GM19351 (cell line): ENCODE results near the gene EIF5A2.

Source experiments
- ATAC-seq: cut with Tn5 transposase; IDR thresholded peaks from one replicate; pipeline ENCODE4 v1.9.1; 2021; ENCODE audit warnings: mild to moderate bottlenecking, moderate library complexity; ENCODE audit not compliant: unreplicated experiment

EIF5A2 gene

DNA sequence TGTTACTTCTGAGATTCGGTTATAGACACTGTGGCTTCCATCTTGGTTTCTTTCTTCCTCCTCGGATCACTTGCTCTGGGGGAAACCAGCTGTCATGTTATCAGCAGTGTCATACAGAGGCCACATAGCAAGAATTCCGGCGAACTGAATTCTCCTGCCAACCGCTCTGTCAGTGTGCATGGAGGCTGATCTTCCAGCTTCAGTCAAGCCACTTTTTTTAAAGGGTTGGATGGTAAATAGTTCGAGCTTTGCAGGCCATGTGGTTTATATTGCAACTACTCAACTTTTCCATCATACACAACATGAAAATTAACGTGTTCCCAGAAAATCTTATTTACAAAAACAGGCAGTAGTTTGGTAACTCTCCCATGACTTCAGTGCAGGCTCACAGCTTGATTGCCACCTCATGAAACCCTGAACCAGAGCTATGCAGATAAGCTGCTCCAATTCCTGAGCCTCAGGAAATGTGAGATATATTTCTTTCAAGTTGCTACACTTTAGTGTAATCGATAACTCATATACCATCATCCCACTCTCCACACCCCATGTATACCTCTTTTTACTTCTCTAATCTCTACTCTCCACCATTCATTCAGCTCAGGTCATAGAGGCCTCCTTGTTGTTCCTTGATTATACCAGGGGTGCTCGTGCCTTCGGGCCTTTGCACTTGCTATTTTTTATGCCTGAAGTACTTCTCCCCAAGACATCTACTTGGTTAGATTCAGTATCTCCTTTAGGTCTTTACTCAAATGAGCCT lies 45.6 kb downstream of the EIF5A2 start:
- ATAC-seq = no peak

DNA sequence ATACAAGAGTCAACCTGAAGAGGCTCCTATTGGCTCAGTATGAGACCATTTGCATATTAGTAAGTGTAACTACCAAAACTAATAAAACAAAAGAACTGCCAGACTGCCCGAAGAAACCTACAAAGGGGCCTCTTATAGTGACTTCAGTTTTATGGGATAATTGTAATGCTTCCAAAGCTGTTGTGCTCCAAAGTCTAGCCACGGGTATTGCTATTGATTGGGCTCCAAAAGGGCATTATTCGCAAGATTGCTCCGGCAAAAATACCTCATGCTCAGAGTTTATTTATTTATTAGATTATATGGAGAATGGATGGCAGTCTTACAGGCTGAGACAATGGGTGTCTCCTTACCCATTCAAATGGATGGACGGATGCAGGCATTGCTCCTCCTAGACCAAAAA lies 49.8 kb downstream of the EIF5A2 start:
- ATAC-seq = no peak

DNA sequence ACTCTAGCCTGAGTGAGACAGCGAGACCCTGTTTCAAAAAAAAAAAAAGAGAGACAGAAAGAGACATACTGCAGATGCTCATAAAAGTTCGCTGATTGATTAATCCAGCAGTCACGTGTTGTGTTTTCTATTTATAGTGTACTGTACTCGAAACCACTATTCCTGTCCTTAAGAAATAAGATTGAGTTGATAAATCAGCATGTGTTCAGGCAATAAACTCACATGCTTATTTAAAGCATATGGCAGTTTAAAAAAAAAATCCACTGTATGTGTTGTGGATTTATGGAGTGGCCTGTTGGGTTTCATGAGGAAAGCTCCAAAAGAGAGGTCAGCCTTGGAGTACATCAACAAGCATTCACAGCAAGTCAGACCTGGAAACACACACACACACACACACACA lies 56.1 kb downstream of the EIF5A2 start:
- no peak for ATAC-seq

DNA sequence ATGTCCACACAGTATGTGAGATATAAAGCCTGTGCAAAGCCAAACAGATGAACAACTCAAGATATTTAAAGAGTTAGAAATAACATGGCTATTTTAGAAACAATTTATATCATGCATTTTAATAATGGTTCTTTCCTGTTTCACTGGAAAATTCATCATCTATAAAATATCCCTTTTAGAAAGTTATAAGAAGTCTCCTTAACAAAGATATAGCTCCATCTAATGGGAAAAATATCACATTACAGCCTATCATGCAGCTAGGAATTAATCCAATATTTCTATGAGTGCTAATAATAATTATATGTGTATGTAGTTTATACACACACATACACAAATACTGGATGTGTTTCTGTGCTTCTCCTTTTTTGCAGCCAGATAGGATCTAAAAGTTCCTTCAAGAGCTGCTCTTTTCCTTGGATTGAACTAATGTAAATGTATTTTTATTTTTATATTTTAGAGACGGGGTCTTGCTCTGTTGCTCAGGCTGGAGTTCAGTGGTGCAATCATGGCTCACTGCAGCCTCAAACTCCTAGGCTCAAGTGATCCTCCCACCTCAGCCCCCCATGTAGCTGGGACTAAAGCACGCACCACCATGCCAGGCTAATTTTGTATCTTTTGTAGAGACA lies 60.0 kb downstream of the EIF5A2 start:
- ATAC-seq = no peak

DNA sequence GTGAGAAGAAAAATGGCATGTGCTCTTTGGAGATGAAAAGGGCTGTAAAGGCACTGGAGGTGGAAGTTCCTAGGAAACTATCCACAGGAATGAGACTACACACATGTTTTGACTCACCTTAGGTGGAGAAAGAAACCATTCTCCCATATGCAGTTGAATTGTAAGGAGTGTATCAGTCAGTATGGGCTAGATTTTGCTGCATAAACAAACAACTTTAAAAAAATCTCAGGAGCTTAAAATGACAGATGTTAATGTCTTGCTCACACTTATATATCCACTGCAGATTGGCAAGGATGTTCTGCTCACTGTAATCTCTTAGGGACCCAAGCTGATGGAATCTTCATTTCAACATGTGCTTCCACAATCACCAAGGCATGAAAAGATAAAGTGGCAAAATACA lies 64.1 kb downstream of the EIF5A2 start:
- no peak for ATAC-seq

DNA sequence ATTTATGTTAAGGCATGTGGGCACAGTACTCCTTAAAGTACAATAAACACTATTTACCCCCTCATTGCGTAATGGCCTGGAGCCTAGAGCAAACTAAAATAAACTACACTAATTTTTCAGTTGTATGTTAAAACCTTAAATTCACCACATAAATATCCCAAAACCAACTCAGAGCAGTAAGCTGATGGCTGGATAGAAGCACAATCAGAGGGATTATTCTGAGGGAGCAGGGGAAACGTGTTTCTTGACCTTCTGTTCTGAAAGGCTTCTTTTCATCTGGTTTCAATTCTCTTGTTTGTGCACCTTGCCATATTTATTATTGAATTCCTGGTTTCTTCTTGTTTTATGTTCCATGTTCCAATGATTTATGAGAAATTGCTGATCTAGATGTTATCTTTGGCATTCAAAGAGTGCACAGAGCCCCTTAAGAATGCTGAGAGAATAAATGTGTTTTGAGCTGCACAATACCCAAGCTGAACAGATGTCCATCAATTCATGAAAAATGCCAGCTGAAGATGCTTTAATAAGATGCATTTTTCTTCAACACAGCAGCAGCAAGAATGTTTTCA lies 68.1 kb downstream of the EIF5A2 start:
- ATAC-seq = no peak

DNA sequence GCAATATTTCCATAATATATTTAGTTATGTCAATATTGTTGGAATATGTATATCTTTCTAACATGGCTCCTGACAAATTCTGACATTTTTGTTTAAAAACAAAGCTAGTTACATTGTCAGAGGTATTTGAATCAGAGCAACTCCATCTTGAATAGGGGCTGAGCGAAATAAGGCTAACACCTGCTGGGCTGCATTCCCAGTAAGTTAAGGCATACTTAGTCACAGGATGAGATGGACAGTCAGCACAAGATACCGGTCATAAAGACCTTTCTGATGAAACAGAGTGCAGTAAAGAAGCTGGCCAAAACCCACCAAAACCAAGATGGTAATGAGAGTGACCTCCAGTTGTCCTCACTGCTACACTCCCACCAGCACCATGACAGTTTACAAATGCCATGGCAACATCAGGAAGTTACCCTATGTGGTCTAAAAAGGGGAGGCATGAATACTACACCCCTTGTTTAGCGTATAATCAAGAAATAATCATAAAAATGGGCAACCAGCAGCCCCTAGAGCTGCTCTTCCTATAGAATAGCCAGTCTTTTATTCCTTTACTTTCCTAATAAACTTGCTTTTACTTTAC lies 68.8 kb downstream of the EIF5A2 start:
- no peak for ATAC-seq
